Measurements from ENCODE around the gene STX8.

STX8 gene

GRCh38 chr17:9427465-9428315, 147.9 kb downstream of the STX8 start:
- no peaks in the 10 kb centered on the region for H3K36me3 ChIP-seq (ENCODE audit: control insufficient read depth in 2 of 2, insufficient read depth in 1 of 2, low read length in 2 of 2)
- POLR2A ChIA-PET: no interaction called here
- 0 out of 2 replicates have a peak, but pooled peaks have one; percentile 34 for TF ChIP-seq ZNF335 (tag by site-specific recombination; conservative IDR thresholded peaks at IDR 0.05)
- TF ChIP-seq, protein P1, sequence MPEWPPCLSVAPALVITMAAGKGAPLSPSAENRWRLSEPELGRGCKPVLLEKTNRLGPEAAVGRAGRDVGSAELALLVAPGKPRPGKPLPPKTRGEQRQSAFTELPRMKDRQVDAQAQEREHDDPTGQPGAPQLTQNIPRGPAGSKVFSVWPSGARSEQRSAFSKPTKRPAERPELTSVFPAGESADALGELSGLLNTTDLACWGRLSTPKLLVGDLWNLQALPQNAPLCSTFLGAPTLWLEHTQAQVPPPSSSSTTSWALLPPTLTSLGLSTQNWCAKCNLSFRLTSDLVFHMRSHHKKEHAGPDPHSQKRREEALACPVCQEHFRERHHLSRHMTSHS (tag by site-specific recombination; IDR thresholded peaks at IDR 0.05): no peak
- H3K4me3 ChIP-seq (ENCODE audit: low read depth, low read length): no peak overlapping the region
- H3K4me1 ChIP-seq (ENCODE audit: control insufficient read depth, insufficient read depth, low read length): no peaks in the 10 kb centered on the region
- CTCF ChIA-PET: no interaction called here
- H3K27ac ChIP-seq (ENCODE audit: extremely low read depth, low read depth, low read length): no peak overlapping the region
- no peaks in the 10 kb centered on the region for H3K9me3 ChIP-seq (ENCODE audit: control insufficient read depth, insufficient read depth, low read depth, low read length)

- Histone ChIP-seq H3K4me1 (ENCODE audit: control insufficient read depth, insufficient read depth, low read length) (no peaks in the 10 kb centered on the region), H3K4me3 (ENCODE audit: low read depth, low read length) (no peak overlapping the region), H3K9me3 (ENCODE audit: control insufficient read depth, insufficient read depth, low read depth, low read length) (no peaks in the 10 kb centered on the region), H3K27ac (ENCODE audit: extremely low read depth, low read depth, low read length) (no peak overlapping the region), H3K36me3 (ENCODE audit: control insufficient read depth in 2 of 2, insufficient read depth in 1 of 2, low read length in 2 of 2) (no peaks in the 10 kb centered on the region)
- ChIA-PET CTCF (interaction anchor here (0.5 to 0.7 kb wide), 2 partner anchors 23 to 136 kb away, joined by 3 to 4 read pairs; no protein-coding TSS in a partner anchor), POLR2A (no interaction called here)
- TF ChIP-seq KLF1 (tag by site-specific recombination; IDR thresholded peaks at IDR 0.05): no peak
- no peak for TF ChIP-seq ZBTB49 (tag by site-specific recombination; IDR thresholded peaks at IDR 0.05; ENCODE audit: low read depth)
- TF ChIP-seq ZNF639 (tag by site-specific recombination; IDR thresholded peaks at IDR 0.05): no peak
These were observed 151.5 kb downstream of the STX8 start for GRCh38 chr17:9424071-9424640.

DNA sequence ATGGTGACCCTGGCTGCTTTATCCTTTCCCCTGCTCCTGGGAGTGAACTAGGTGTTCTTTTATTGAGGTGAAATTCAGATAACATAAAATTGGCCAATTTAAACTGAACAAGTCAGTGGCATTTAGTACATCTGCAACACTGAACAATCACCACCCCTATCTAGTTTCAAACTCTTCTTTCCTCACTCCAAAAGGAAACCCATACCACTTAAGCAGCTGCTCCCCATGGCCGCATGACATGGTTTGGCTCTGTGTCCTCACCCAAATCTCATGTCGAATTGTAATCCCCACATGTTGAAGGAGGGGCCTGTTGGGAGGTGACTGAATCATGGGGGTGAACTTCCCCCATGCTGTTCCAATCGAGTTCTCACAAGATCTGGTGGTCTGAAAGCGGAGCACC, 154.1 kb downstream of the STX8 start:
- TF ChIP-seq ZNF561 (tag by site-specific recombination; IDR thresholded peaks at IDR 0.05; ENCODE audit: borderline replicate concordance) (no peak), ZNF629 (tag by site-specific recombination; IDR thresholded peaks at IDR 0.05) (no peak), ZBTB20 (tag by site-specific recombination; IDR thresholded peaks at IDR 0.05) (no peak), ZNF214 (tag by site-specific recombination; IDR thresholded peaks at IDR 0.05; ENCODE audit: borderline replicate concordance) (no peak), ZBTB6 (tag by site-specific recombination; IDR thresholded peaks at IDR 0.05) (no peak), KLF17 (tag by site-specific recombination; IDR thresholded peaks at IDR 0.05) (no peak), ZNF623 (tag by site-specific recombination; IDR thresholded peaks at IDR 0.05) (no peak), ZNF24 (tag by site-specific recombination; IDR thresholded peaks at IDR 0.05) (no peak), HOXD13 (CRISPR knock-in tag; IDR thresholded peaks at IDR 0.05; ENCODE audit: borderline replicate concordance) (no peak), HOXC10 (CRISPR knock-in tag; IDR thresholded peaks at IDR 0.05) (no peak), ZNF133 (tag by site-specific recombination; IDR thresholded peaks at IDR 0.05) (no peak), ZNF560 (tag by site-specific recombination; IDR thresholded peaks at IDR 0.05; ENCODE audit: borderline replicate concordance) (no peak), ZNF37A (tag by site-specific recombination; IDR thresholded peaks at IDR 0.05) (no peak)
- TF ChIP-seq, protein P2, sequence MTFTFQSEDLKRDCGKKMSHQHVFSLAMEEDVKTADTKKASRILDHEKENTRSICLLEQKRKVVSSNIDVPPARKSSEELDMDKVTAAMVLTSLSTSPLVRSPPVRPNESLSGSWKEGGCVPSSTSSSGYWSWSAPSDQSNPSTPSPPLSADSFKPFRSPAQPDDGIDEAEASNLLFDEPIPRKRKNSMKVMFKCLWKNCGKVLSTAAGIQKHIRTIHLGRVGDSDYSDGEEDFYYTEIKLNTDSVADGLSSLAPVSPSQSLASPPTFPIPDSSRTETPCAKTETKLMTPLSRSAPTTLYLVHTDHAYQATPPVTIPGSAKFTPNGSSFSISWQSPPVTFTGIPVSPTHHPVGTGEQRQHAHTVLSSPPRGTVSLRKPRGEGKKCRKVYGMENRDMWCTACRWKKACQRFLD (tag by site-specific recombination; IDR thresholded peaks at IDR 0.05): no peak
- Histone ChIP-seq H3K36me3 (ENCODE audit: control insufficient read depth in 2 of 2, insufficient read depth in 1 of 2, low read length in 2 of 2) (no peaks in the 10 kb centered on the region), H3K27ac (ENCODE audit: extremely low read depth, low read depth, low read length) (no peak overlapping the region), H3K4me1 (ENCODE audit: control insufficient read depth, insufficient read depth, low read length) (no peaks in the 10 kb centered on the region), H3K4me3 (ENCODE audit: low read depth, low read length) (no peak overlapping the region), H3K9me3 (ENCODE audit: control insufficient read depth, insufficient read depth, low read depth, low read length) (no peaks in the 10 kb centered on the region)
- POLR2A ChIA-PET: no interaction called here
- CTCF ChIA-PET: no interaction called here

All from HEK293 (cell line).